ENCODE data around the gene DEPDC7. TPM values are rescaled to one million over a fixed set of nuclear protein-coding genes. Genes with fewer than 3 reads are reported as not detected.

DEPDC7 gene
- total and polyA plus RNA-seq, 2 donors from 2014 or later: 2.4 to 11.0 TPM

GRCh38 chr11:33000181-33000580, 15.5 kb upstream of the DEPDC7 start:
- Histone ChIP-seq H3K27ac (ENCODE audit: low read depth in 2 of 2, low read length in 2 of 2) (no peak overlapping the region), H3K4me1 (ENCODE audit: control insufficient read depth in 2 of 3, insufficient read depth in 2 of 3, low read depth in 1 of 3, low read length in 3 of 3) (no peaks in the 10 kb centered on the region), H3K9ac (ENCODE audit: low read length in 3 of 3) (no peak overlapping the region), H3K27me3 (ENCODE audit: control insufficient read depth, insufficient read depth, low read length) (no peaks in the 10 kb centered on the region), H3K9me3 (ENCODE audit: control insufficient read depth in 2 of 3, insufficient read depth in 1 of 3, low read length in 3 of 3) (no peaks in the 10 kb centered on the region), H3K36me3 (ENCODE audit: control insufficient read depth in 2 of 3, insufficient read depth in 3 of 3, low read length in 3 of 3) (no peaks in the 10 kb centered on the region), H3K4me3 (ENCODE audit: low read length in 3 of 3) (no peak overlapping the region)
- no peak for FAIRE-seq
- no peak for DNase-seq
- TF ChIP-seq CTCF (IDR thresholded peaks at IDR 0.05; ENCODE audit: borderline replicate concordance, extremely low read depth, insufficient read depth): no peak
- intact Hi-C loops (cut with DNase I): no loop called here

GRCh38 chr11:33001281-33001680, 14.4 kb upstream of the DEPDC7 start:
- Histone ChIP-seq H3K9ac (ENCODE audit: low read length in 3 of 3) (no peak overlapping the region), H3K9me3 (ENCODE audit: control insufficient read depth in 2 of 3, insufficient read depth in 1 of 3, low read length in 3 of 3) (no peaks in the 10 kb centered on the region), H3K27me3 (ENCODE audit: control insufficient read depth, insufficient read depth, low read length) (no peaks in the 10 kb centered on the region), H3K27ac (ENCODE audit: low read depth in 2 of 2, low read length in 2 of 2) (no peak overlapping the region), H3K36me3 (ENCODE audit: control insufficient read depth in 2 of 3, insufficient read depth in 3 of 3, low read length in 3 of 3) (no peaks in the 10 kb centered on the region), H3K4me1 (ENCODE audit: control insufficient read depth in 2 of 3, insufficient read depth in 2 of 3, low read depth in 1 of 3, low read length in 3 of 3) (no peaks in the 10 kb centered on the region), H3K4me3 (ENCODE audit: low read length in 3 of 3) (no peak overlapping the region)
- DNase-seq (no peak), FAIRE-seq (no peak)
- intact Hi-C loops (cut with DNase I): no loop called here
- no peak for TF ChIP-seq CTCF (IDR thresholded peaks at IDR 0.05; ENCODE audit: borderline replicate concordance, extremely low read depth, insufficient read depth)

- H3K9me3 ChIP-seq (ENCODE audit: control insufficient read depth in 2 of 3, insufficient read depth in 1 of 3, low read length in 3 of 3): no peaks in the 10 kb centered on the region
- FAIRE-seq (no peak), DNase-seq (no peak)
These were observed 13.7 kb upstream of the DEPDC7 start for GRCh38 chr11:33001751-33002542.

More at GRCh38 chr11:33001751-33002542, 13.7 kb upstream of the DEPDC7 start:
- intact Hi-C loops (cut with DNase I): no loop called here
- no peak overlapping the region for H3K4me3 ChIP-seq (ENCODE audit: low read length in 3 of 3)
- H3K27ac ChIP-seq (ENCODE audit: low read depth in 2 of 2, low read length in 2 of 2): no peak overlapping the region
- no peak for TF ChIP-seq CTCF (IDR thresholded peaks at IDR 0.05; ENCODE audit: borderline replicate concordance, extremely low read depth, insufficient read depth)
- no peaks in the 10 kb centered on the region for H3K4me1 ChIP-seq (ENCODE audit: control insufficient read depth in 2 of 3, insufficient read depth in 2 of 3, low read depth in 1 of 3, low read length in 3 of 3)
- H3K27me3 ChIP-seq (ENCODE audit: control insufficient read depth, insufficient read depth, low read length): no peaks in the 10 kb centered on the region
- H3K9ac ChIP-seq (ENCODE audit: low read length in 3 of 3): no peak overlapping the region
- no peaks in the 10 kb centered on the region for H3K36me3 ChIP-seq (ENCODE audit: control insufficient read depth in 2 of 3, insufficient read depth in 3 of 3, low read length in 3 of 3)

Measured in kidney (tissue), 14 donors.